Measurements from ENCODE around the gene CLK4. TPM values are rescaled to one million over a fixed set of nuclear protein-coding genes. Genes with fewer than 3 reads are reported as not detected.

CLK4 gene
- total and polyA plus RNA-seq, 2 of the 8 experiments (the other 6 are each of a cell fraction or from before 2014, with no cell fraction given), result 8.1 to 12.6 TPM

GRCh38 chr5:178673801-178674295 lies 47.0 kb upstream of the CLK4 start:
- no peak overlapping the region for H3K23ac ChIP-seq (ENCODE audit: insufficient read length)
- no peak overlapping the region for H3K9ac ChIP-seq (replicated peaks in 1 of 4; ENCODE audit: extremely low read depth in 1 of 4, low read depth in 3 of 4, low read length in 3 of 4)
- H4K5ac ChIP-seq (ENCODE audit: insufficient read length, low read depth, low read length), result no peak overlapping the region
- no peak overlapping the region for H3K4me2 ChIP-seq (ENCODE audit: insufficient read depth in 1 of 2, low read depth in 2 of 2, low read length in 2 of 2)
- H2BK120ac ChIP-seq (replicated peaks; ENCODE audit: low read depth, low read length), result no peak overlapping the region
- 85% methylated on average over 10 of the region's 10 CpGs; no CpG with 5 or more reads in 1 of the 2 experiments for WGBS, 2 experiments (ENCODE audit: extremely low coverage in 1 of 2, insufficient coverage in 1 of 2, insufficient read length in 1 of 2, insufficient replicate concordance in 2 of 2, low coverage in 1 of 2, low lambda C conversion rate in 2 of 2, missing lambda C conversion rate in 1 of 2)
- ChIA-PET CTCF (ENCODE audit: partially characterized antibody) (interaction anchor here (1.0 kb wide), 1 partner anchor 590 kb away, joined by 3 read pairs; no protein-coding TSS in a partner anchor), POLR2A (ENCODE audit: partially characterized antibody) (no interaction called here)
- no peak overlapping the region for H4K91ac ChIP-seq (replicated peaks; ENCODE audit: insufficient read length, low read length)
- H2AK5ac ChIP-seq (ENCODE audit: low read depth, low read length), result no peak overlapping the region
- H3K79me2 ChIP-seq (ENCODE audit: control insufficient read depth in 1 of 2, insufficient read depth in 2 of 2, low read length in 2 of 2), result no peaks in the 10 kb centered on the region
- H3K27ac ChIP-seq (ENCODE audit: low read depth, low read length), result no peak overlapping the region
- no peaks in the 10 kb centered on the region for H3K27me3 ChIP-seq (replicated peaks in 1 of 4; ENCODE audit: control insufficient read depth in 3 of 4, extremely low read depth in 1 of 4, insufficient read depth in 3 of 4, low read length in 3 of 4)
- H3K4ac ChIP-seq (replicated peaks; ENCODE audit: insufficient read length, low read depth, low read length), result no peak overlapping the region
- no peaks in the 10 kb centered on the region for H3K36me3 ChIP-seq (ENCODE audit: control insufficient read depth in 2 of 4, insufficient read depth in 4 of 4, low read length in 3 of 4)
- H3K18ac ChIP-seq (ENCODE audit: extremely low read depth, low read length), result no peak overlapping the region
- H4K8ac ChIP-seq (ENCODE audit: extremely low read depth, insufficient read depth, low read length), result no peak overlapping the region
- peak overlapping the region; percentile 44; the same call in 1 of the 2 replicates for H2AFZ ChIP-seq (ENCODE audit: low read length)
- FAIRE-seq, result no peak
- no peak overlapping the region for H2BK5ac ChIP-seq (ENCODE audit: low read depth, low read length)
- no peaks in the 10 kb centered on the region; the same call in 1 of the 2 replicates for H3K23me2 ChIP-seq (ENCODE audit: low read depth, low read length)
- DNase-seq (ENCODE audit: low read depth in 1 of 2, low spot score in 2 of 2), result no peak
- H2BK12ac ChIP-seq (ENCODE audit: low read depth, low read length), result no peak overlapping the region
- H3K79me1 ChIP-seq (ENCODE audit: low read depth, low read length), result no peaks in the 10 kb centered on the region
- no peak overlapping the region for H3K56ac ChIP-seq (replicated peaks; ENCODE audit: insufficient read length, low read depth, low read length)
- 0 out of 7 replicates have a peak, but pooled peaks cover 0 to 1% (median 0%) of the 10 kb centered on the region in 4 experiments for H3K4me1 ChIP-seq (replicated peaks in 1 of 4; ENCODE audit: control insufficient read depth in 3 of 4, insufficient read depth in 4 of 4, low read length in 3 of 4)
- peaks cover 0 to 6% of the 10 kb centered on the region in 2 experiments; a peak in 2 of 4 replicates for H3K9me3 ChIP-seq (ENCODE audit: insufficient read depth in 2 of 2, low read depth in 1 of 2, low read length in 1 of 2)
- no peaks in the 10 kb centered on the region for H4K20me1 ChIP-seq (replicated peaks in 1 of 2; ENCODE audit: control insufficient read depth in 1 of 2, insufficient read depth in 2 of 2, low read length in 2 of 2)
- H3K14ac ChIP-seq (ENCODE audit: insufficient read length), result no peak overlapping the region
- H2BK20ac ChIP-seq (ENCODE audit: low read length), result no peak overlapping the region
- H3K4me3 ChIP-seq (ENCODE audit: extremely low read depth in 1 of 4, insufficient read depth in 2 of 4, low read depth in 3 of 4, low read length in 4 of 4), result no peak overlapping the region
- no peak overlapping the region for H2BK15ac ChIP-seq (ENCODE audit: low read length)
- no peak for TF ChIP-seq ASH2L (IDR thresholded peaks at IDR 0.05; ENCODE audit: low read length)
- no peak for TF ChIP-seq TCF12 (IDR thresholded peaks at IDR 0.05; ENCODE audit: low read depth, low read length)
- TF ChIP-seq TAF7 (optimal IDR thresholded peaks at IDR 0.05; ENCODE audit: borderline replicate concordance, low read depth, low read length), result no peak
- no peak for TF ChIP-seq NRF1 (IDR thresholded peaks at IDR 0.05; ENCODE audit: low read depth, low read length)
- no peak for TF ChIP-seq RBBP5 (IDR thresholded peaks at IDR 0.05; ENCODE audit: borderline replicate concordance, low read depth, low read length)
- no peak for TF ChIP-seq GABPA (IDR thresholded peaks at IDR 0.05; ENCODE audit: borderline replicate concordance, insufficient read depth, low read length)
- no peak for TF ChIP-seq JUN (IDR thresholded peaks at IDR 0.05; ENCODE audit: low read depth, low read length)
- no peak for TF ChIP-seq RAD21 (IDR thresholded peaks at IDR 0.05 in 1 of 2, conservative IDR thresholded peaks at IDR 0.05 in 1 of 2; ENCODE audit: low read depth in 2 of 2, low read length in 2 of 2)
- no peak for TF ChIP-seq MAX (IDR thresholded peaks at IDR 0.05)
- no peak for TF ChIP-seq EGR1 (IDR thresholded peaks at IDR 0.05; ENCODE audit: borderline replicate concordance, low read depth, low read length)
- TF ChIP-seq FOSL1 (IDR thresholded peaks at IDR 0.05; ENCODE audit: insufficient read depth, low read depth, low read length), result no peak
- TF ChIP-seq RXRA (IDR thresholded peaks at IDR 0.05; ENCODE audit: insufficient read depth, low read depth, low read length), result no peak
- TF ChIP-seq CHD1 (IDR thresholded peaks at IDR 0.05; ENCODE audit: low read depth, low read length), result no peak

Measured in H1 (cell line).